ENCODE results near the gene NDUFB11.

The NDUFB11 gene

GRCh38 chrX:47168495-47169073 is 24.1 kb upstream of the NDUFB11 start:
- peaks cover 43% of the 10 kb centered on the region for H3K36me3 ChIP-seq

GRCh38 chrX:47166126-47166525 is 21.6 kb upstream of the NDUFB11 start:
- Histone ChIP-seq H3K27me3 (no peaks in the 10 kb centered on the region), H3K4me3 (ENCODE audit: low read depth, low read length) (no peak overlapping the region), H3K9me3 (no peaks in the 10 kb centered on the region), H3K36me3 (peaks cover 29% of the 10 kb centered on the region), H3K4me1 (no peaks in the 10 kb centered on the region)
- DNase-seq: no peak
- TF ChIP-seq CTCF (IDR thresholded peaks at IDR 0.05; ENCODE audit: low read depth, low read length): no peak

More at GRCh38 chrX:47168495-47169073, 24.1 kb upstream of the NDUFB11 start:
- Histone ChIP-seq H3K4me3 (ENCODE audit: low read depth, low read length) (no peak overlapping the region), H3K9me3 (no peaks in the 10 kb centered on the region), H3K27me3 (no peaks in the 10 kb centered on the region), H3K4me1 (no peaks in the 10 kb centered on the region)
- DNase-seq: no peak
- TF ChIP-seq CTCF (IDR thresholded peaks at IDR 0.05; ENCODE audit: low read depth, low read length): no peak

- Histone ChIP-seq H3K36me3 (peaks cover 15% of the 10 kb centered on the region), H3K4me3 (ENCODE audit: low read depth, low read length) (no peak overlapping the region), H3K9me3 (no peaks in the 10 kb centered on the region), H3K27me3 (no peaks in the 10 kb centered on the region), H3K4me1 (no peaks in the 10 kb centered on the region)
- TF ChIP-seq CTCF (IDR thresholded peaks at IDR 0.05; ENCODE audit: low read depth, low read length): no peak
- no peak for DNase-seq
Observed at GRCh38 chrX:47164420-47164819, 19.9 kb upstream of the NDUFB11 start.

- no peak for TF ChIP-seq CTCF (IDR thresholded peaks at IDR 0.05; ENCODE audit: low read depth, low read length)
- Histone ChIP-seq H3K4me3 (ENCODE audit: low read depth, low read length) (no peak overlapping the region), H3K4me1 (no peaks in the 10 kb centered on the region), H3K36me3 (peaks cover 15% of the 10 kb centered on the region), H3K27me3 (no peaks in the 10 kb centered on the region), H3K9me3 (no peaks in the 10 kb centered on the region)
- DNase-seq: no peak
Observed at GRCh38 chrX:47162927-47163583, 18.6 kb upstream of the NDUFB11 start.

- H3K36me3 ChIP-seq: peaks cover 26% of the 10 kb centered on the region
- no peaks in the 10 kb centered on the region for H3K27me3 ChIP-seq
- no peak for DNase-seq
- H3K9me3 ChIP-seq: no peaks in the 10 kb centered on the region
- H3K4me1 ChIP-seq: no peaks in the 10 kb centered on the region
- TF ChIP-seq CTCF (IDR thresholded peaks at IDR 0.05; ENCODE audit: low read depth, low read length): no peak
- no peak overlapping the region for H3K4me3 ChIP-seq (ENCODE audit: low read depth, low read length)
Observed at GRCh38 chrX:47160781-47161180, 16.3 kb upstream of the NDUFB11 start.

GRCh38 chrX:47158781-47159180 is 14.3 kb upstream of the NDUFB11 start:
- DNase-seq: no peak

More at GRCh38 chrX:47158781-47159180, 14.3 kb upstream of the NDUFB11 start:
- TF ChIP-seq CTCF (IDR thresholded peaks at IDR 0.05; ENCODE audit: low read depth, low read length): no peak
- Histone ChIP-seq H3K36me3 (peaks cover 26% of the 10 kb centered on the region), H3K9me3 (no peaks in the 10 kb centered on the region), H3K4me1 (no peaks in the 10 kb centered on the region), H3K27me3 (no peaks in the 10 kb centered on the region), H3K4me3 (ENCODE audit: low read depth, low read length) (no peak overlapping the region)
